GM12864 (cell line): Measurements from ENCODE around the gene ASCL1.

Experiments
- DNase-seq: peaks from one replicate; pipeline ENCODE4 v3.0.0-alpha.2; 2011; ENCODE audit warnings: low read depth
- H3K4me3 ChIP-seq: 2 replicates; pipeline ENCODE4 v1.5.1; 2011; ENCODE audit warnings: mild to moderate bottlenecking, low read depth, low read length, control low read depth
- CTCF ChIP-seq: IDR thresholded peaks from 2 replicates; pipeline ENCODE4 v1.5.1; 2011; ENCODE audit warnings: low read depth, mild to moderate bottlenecking, moderate library complexity, low read length, control low read depth, inconsistent platforms; ENCODE audit errors: missing control alignments

Gene ASCL1

GRCh38 chr12:102950107-102950949 is 7.1 kb upstream of the ASCL1 start:
- no peak overlapping the region for H3K4me3 ChIP-seq
- TF ChIP-seq CTCF = peak; percentile 7
- DNase-seq = no peak

GRCh38 chr12:102950950-102951619 is 6.4 kb upstream of the ASCL1 start:
- DNase-seq = no peak
- TF ChIP-seq CTCF = no peak
- no peak overlapping the region for H3K4me3 ChIP-seq

GRCh38 chr12:102951841-102952240 is 5.6 kb upstream of the ASCL1 start:
- no peak for TF ChIP-seq CTCF
- no peak overlapping the region for H3K4me3 ChIP-seq
- DNase-seq = no peak

GRCh38 chr12:102953221-102953620 is 4.3 kb upstream of the ASCL1 start:
- no peak for TF ChIP-seq CTCF
- DNase-seq = no peak
- no peak overlapping the region for H3K4me3 ChIP-seq

- DNase-seq = no peak
- no peak for TF ChIP-seq CTCF
These were observed 3.3 kb upstream of the ASCL1 start for GRCh38 chr12:102954134-102954533.

GRCh38 chr12:102955926-102956737 is 1.3 kb upstream of the ASCL1 start:
- TF ChIP-seq CTCF = no peak
- H3K4me3 ChIP-seq = no peak overlapping the region
- no peak for DNase-seq

More at GRCh38 chr12:102954134-102954533, 3.3 kb upstream of the ASCL1 start:
- H3K4me3 ChIP-seq = no peak overlapping the region
